GM10847 (cell line): ENCODE results near the gene SDHB.

Experiments used
- POLR2A ChIP-seq: IDR thresholded peaks from 2 replicates; pipeline ENCODE4 v1.6.1; 2011; ENCODE audit not compliant: insufficient read length; ENCODE audit errors: extremely low read depth

Gene SDHB

GRCh38 chr1:17053685-17054410, at the start of gene SDHB:
Gene SDHB (minus strand): TSS chr1:17054032. CDS start chr1:17054019, 13 bp downstream.
- TF ChIP-seq POLR2A: peak; percentile 78

GRCh38 chr1:17102232-17102631, 48.4 kb upstream of the SDHB start:
- no peak for TF ChIP-seq POLR2A

- no peak for TF ChIP-seq POLR2A
Measured at GRCh38 chr1:17101261-17101660, 47.4 kb upstream of the SDHB start.

- TF ChIP-seq POLR2A: no peak
Measured at GRCh38 chr1:17099616-17100340, 45.9 kb upstream of the SDHB start.

- no peak for TF ChIP-seq POLR2A
Measured at GRCh38 chr1:17098446-17099317, 44.9 kb upstream of the SDHB start.

GRCh38 chr1:17097787-17098186, 44.0 kb upstream of the SDHB start:
- TF ChIP-seq POLR2A: no peak

GRCh38 chr1:17097147-17097546, 43.3 kb upstream of the SDHB start:
- TF ChIP-seq POLR2A: no peak

- no peak for TF ChIP-seq POLR2A
Measured at GRCh38 chr1:17096584-17096983, 42.8 kb upstream of the SDHB start.

- no peak for TF ChIP-seq POLR2A
Measured at GRCh38 chr1:17095141-17095540, 41.3 kb upstream of the SDHB start.

- TF ChIP-seq POLR2A: no peak
Measured at GRCh38 chr1:17094664-17095063, 40.8 kb upstream of the SDHB start.

GRCh38 chr1:17093822-17094393, 40.1 kb upstream of the SDHB start:
- no peak for TF ChIP-seq POLR2A

- no peak for TF ChIP-seq POLR2A
Measured at GRCh38 chr1:17091252-17091651, 37.4 kb upstream of the SDHB start.

GRCh38 chr1:17089506-17089905, 35.7 kb upstream of the SDHB start:
- no peak for TF ChIP-seq POLR2A

- TF ChIP-seq POLR2A: no peak
Measured at GRCh38 chr1:17086751-17087150, 32.9 kb upstream of the SDHB start.

- TF ChIP-seq POLR2A: no peak
Measured at GRCh38 chr1:17084787-17085186, 31.0 kb upstream of the SDHB start.

- TF ChIP-seq POLR2A: no peak
Measured at GRCh38 chr1:17082761-17083160, 28.9 kb upstream of the SDHB start.

- no peak for TF ChIP-seq POLR2A
Measured at GRCh38 chr1:17081439-17081838, 27.6 kb upstream of the SDHB start.
